GM12878 (cell line): Measurements from ENCODE around the gene NTM. TPM values are rescaled to one million over a fixed set of nuclear protein-coding genes. Genes with fewer than 3 reads are reported as not detected.

Experiments
- ATAC-seq: fragments of 200-7000 bp; cut with Tn5 transposase; 3 replicates; pipeline ENCODE4 v1.9.1; 2020; ENCODE audit warnings: mild to moderate bottlenecking, moderate library complexity
- BruUV-seq: library from RNA; stranded (reverse); fragments of 400-500 nt; replicated peaks from 2 replicates; lab custom pipeline; 2021; lab: Mats Ljungman, UMichigan
- CTCF ChIA-PET: fragments of 300-600 bp; sonication (Branson Sonifier 250); formaldehyde crosslinking; extraction: SDS; loops from one replicate; lab custom pipeline; 2021; ENCODE audit warnings: inconsistent platforms; lab: Yijun Ruan, JAX
- POLR2A ChIA-PET: fragments of 350-600 bp; formaldehyde crosslinking; extraction: SDS; loops from one replicate; lab custom pipeline; 2021; ENCODE audit warnings: inconsistent platforms; lab: Charles Lee
- RAD21 ChIA-PET: fragments of 300-600 bp; sonication (Branson Sonifier 250); formaldehyde crosslinking; loops from one replicate; lab custom pipeline; 2023; ENCODE audit warnings: antibody characterized with exemption; ENCODE audit not compliant: unreplicated experiment; lab: Charles Lee
- SMC1A ChIA-PET: fragments of 300-600 bp; sonication (Branson Sonifier 250); formaldehyde crosslinking; loops from one replicate; lab custom pipeline; 2023; ENCODE audit not compliant: unreplicated experiment, uncharacterized antibody; lab: Charles Lee
- DNase-seq: peaks from one replicate; pipeline ENCODE4 v3.0.0-alpha.2; 2011; ENCODE audit warnings: low read depth, low spot score
- FAIRE-seq: peaks from 3 replicates; lab custom pipeline; 2011; peaks lifted over from hg19 to GRCh38; lab: Jason Lieb, UNC
- H2AFZ ChIP-seq: 2 replicates; pipeline ENCODE4 v1.6.0; 2011; ENCODE audit warnings: low read depth, low read length, control low read depth; ENCODE audit not compliant: control insufficient read depth
- H3K27ac ChIP-seq: 2 replicates; pipeline ENCODE4 v1.5.1; 2011; ENCODE audit warnings: control low read depth; ENCODE audit not compliant: control insufficient read depth, insufficient read depth
- H3K27me3 ChIP-seq, 2 experiments: replicated peaks in 1 of 2; 2 replicates each; pipeline versions ENCODE4 v1.6.0 to v1.6.1; 2011; ENCODE audit warnings: low read length in 1 of 2; ENCODE audit not compliant: control insufficient read depth in 2 of 2, insufficient read depth in 2 of 2
- H3K36me3 ChIP-seq, 2 experiments: 2 replicates each; pipeline ENCODE4 v1.5.1; 2011; ENCODE audit warnings: low read length in 1 of 2; ENCODE audit not compliant: control insufficient read depth in 2 of 2, insufficient read depth in 2 of 2
- H3K4me1 ChIP-seq: 2 replicates; pipeline ENCODE4 v1.6.1; 2011; ENCODE audit warnings: mild to moderate bottlenecking, low read length, moderate library complexity, mixed read lengths; ENCODE audit not compliant: control insufficient read depth, insufficient read depth
- H3K4me2 ChIP-seq: 2 replicates; pipeline ENCODE4 v1.6.0; 2011; ENCODE audit warnings: control low read depth; ENCODE audit not compliant: control insufficient read depth, insufficient read depth
- H3K4me3 ChIP-seq: fragments of 200-600 bp; sonication (generic); 2 replicates; pipeline ENCODE4 v1.5.1; 2016
- H3K79me2 ChIP-seq: 2 replicates; pipeline ENCODE4 v1.6.0; 2011; ENCODE audit warnings: low read length; ENCODE audit not compliant: control insufficient read depth, insufficient read depth
- H3K9ac ChIP-seq: 2 replicates; pipeline ENCODE4 v1.8.0; 2011; ENCODE audit warnings: low read length, control low read depth, mixed read lengths; ENCODE audit not compliant: control insufficient read depth, insufficient read depth
- H3K9me3 ChIP-seq: replicated peaks from 3 replicates; pipeline ENCODE4 v1.5.1; 2011; ENCODE audit warnings: mild to moderate bottlenecking, low read length; ENCODE audit not compliant: control insufficient read depth, insufficient read depth
- H4K20me1 ChIP-seq: 2 replicates; pipeline ENCODE4 v1.6.0; 2011; ENCODE audit not compliant: control insufficient read depth, insufficient read depth
- GABPA ChIP-seq: IDR thresholded peaks from 2 replicates; pipeline ENCODE4 v1.6.1; 2014; ENCODE audit warnings: antibody characterized with exemption, low read depth, mild to moderate bottlenecking, inconsistent platforms
- MTA2 ChIP-seq: fragments of 450-650 bp; IDR thresholded peaks from 2 replicates; pipeline ENCODE4 v1.6.1; 2016; ENCODE audit warnings: low read depth, mild to moderate bottlenecking, moderate library complexity
- NBN ChIP-seq: fragments of 450-650 bp; IDR thresholded peaks from 2 replicates; pipeline ENCODE4 v1.6.1; 2016
- NFYB ChIP-seq: IDR thresholded peaks from 2 replicates; pipeline ENCODE4 v1.6.1; 2011; ENCODE audit warnings: low read depth, mild to moderate bottlenecking, low read length, improper control_type of control experiment, moderate library complexity; ENCODE audit not compliant: insufficient read depth
- POLR2AphosphoS2 ChIP-seq: IDR thresholded peaks from 2 replicates; pipeline ENCODE4 v1.6.1; 2011; ENCODE audit warnings: low read depth, mild to moderate bottlenecking, low read length, improper control_type of control experiment, moderate library complexity
- TCF7 ChIP-seq: IDR thresholded peaks from 2 replicates; pipeline ENCODE4 v1.6.1; 2014; ENCODE audit warnings: antibody characterized with exemption, borderline replicate concordance
- ZNF24 ChIP-seq: fragments of 450-650 bp; IDR thresholded peaks from 2 replicates; pipeline ENCODE4 v1.6.1; 2017; ENCODE audit warnings: antibody characterized with exemption, mild to moderate bottlenecking
- WGBS: methylation state at CpG from one replicate; pipeline ENCODE4 v1.1.6; 2016; ENCODE audit warnings: low lambda C conversion rate; ENCODE audit not compliant: insufficient replicate concordance, insufficient coverage; ENCODE audit errors: missing lambda C conversion rate; 5-methylcytosine and 5-hydroxymethylcytosine counted together
- in situ Hi-C: fragments of 300-500 bp; cut with MboI; formaldehyde crosslinking; loops from 9 replicates; pipeline ENCODE4 v1.14.3; 2018; ENCODE audit warnings: mixed read lengths
- intact Hi-C: fragments of 100-400 bp; cut with micrococcal nuclease; formaldehyde crosslinking; loops from one replicate; pipeline ENCODE4 v1.14.2; 2022; ENCODE audit not compliant: unreplicated experiment
- polyA plus RNA-seq, 11 experiments: library from polyadenylated mRNA; depleted of rRNA in 4 of 11; unstranded in 6 of 11; stranded (reverse) in 5 of 11; fragments of >200 nt; fragmentation: Nextera tagmentation in 4 of 11; fragmentation: Illumina TruSeq in 1 of 11; extraction: Ambion mirVana in 4 of 11; extraction: Trizol in 1 of 11; gene quantifications; 1 replicate in 1 of 11; 2 replicates in 10 of 11; pipeline versions ENCODE4 v1.2.1 to v1.2.3, GENCODE V29; 2011 to 2016; ENCODE audit warnings: inconsistent platforms in 2 of 11, missing spikeins in 2 of 11, low read depth in 1 of 11
- total RNA-seq, 4 experiments: library from RNA; depleted of rRNA in 3 of 4; stranded (reverse); fragments of >200 nt in 3 of 4; fragmentation: Illumina TruSeq in 1 of 4; extraction: Trizol in 1 of 4; gene quantifications; 2 replicates each; pipeline versions ENCODE4 v1.2.1 to v1.2.3, GENCODE V29; 2013 to 2021
- TF ChIP-seq, protein P1 (sequence below): fragments of 450-650 bp; IDR thresholded peaks from 2 replicates; pipeline ENCODE4 v1.6.1; 2017; ENCODE audit warnings: antibody characterized with exemption, mild to moderate bottlenecking, moderate library complexity
- TF ChIP-seq, protein P2 (sequence below): fragments of 450-650 bp; formaldehyde crosslinking; IDR thresholded peaks from 2 replicates; pipeline ENCODE4 v1.5.0; 2022; ENCODE audit warnings: mild to moderate bottlenecking, missing genetic modification characterization
- TF ChIP-seq, protein P3 (sequence below): fragments of 450-650 bp; IDR thresholded peaks from 2 replicates; pipeline ENCODE4 v1.6.1; 2018; ENCODE audit warnings: borderline replicate concordance, mild to moderate bottlenecking; ENCODE audit not compliant: partially characterized antibody

Gene NTM
- total and polyA plus RNA-seq, 10 of the 15 experiments (the other 5 are each of a cell fraction or from before 2014, with no cell fraction given): not detected

DNA sequence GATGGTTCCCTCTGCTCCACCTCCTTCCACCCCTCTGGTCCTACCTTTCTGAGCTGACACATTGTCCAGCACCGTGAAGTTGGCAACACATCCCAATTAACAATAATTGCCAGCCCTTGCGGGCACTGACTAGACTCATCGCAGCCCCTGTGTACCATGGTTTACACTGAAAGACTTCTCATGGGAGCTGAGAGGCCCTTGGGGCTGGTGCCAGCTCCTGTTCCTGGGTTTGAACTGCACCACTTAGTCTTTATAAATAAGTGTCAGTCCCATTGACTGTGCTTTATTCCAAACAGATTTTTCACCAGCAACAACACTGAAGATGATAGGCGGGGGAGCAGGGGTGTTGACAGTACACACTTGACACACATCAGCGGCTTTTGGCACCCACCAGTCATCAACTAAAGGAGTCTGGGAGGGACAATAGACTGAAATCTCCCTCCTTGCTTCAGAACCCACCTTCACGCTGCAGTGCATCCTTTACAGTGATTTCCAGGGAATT is 447.3 kb downstream of the NTM start:
- Histone ChIP-seq H3K9me3 (no peaks in the 10 kb centered on the region), H3K4me3 (no peak overlapping the region), H3K4me2 (no peak overlapping the region), H3K4me1 (no peaks in the 10 kb centered on the region), H4K20me1 (no peaks in the 10 kb centered on the region), H3K9ac (no peak overlapping the region), H2AFZ (no peak overlapping the region), H3K27ac (no peak overlapping the region), H3K79me2 (no peaks in the 10 kb centered on the region), H3K36me3 (no peaks in the 10 kb centered on the region), H3K27me3 (peaks cover 0 to 6% of the 10 kb centered on the region in 2 experiments; a peak in 2 of 4 replicates)
- ChIA-PET CTCF (no interaction called here), RAD21 (no interaction called here), SMC1A (no interaction called here), POLR2A (no interaction called here)
- no peak for TF ChIP-seq ZNF24
- TF ChIP-seq NBN: no peak
- TF ChIP-seq NFYB: no peak
- no peak for TF ChIP-seq POLR2AphosphoS2
- TF ChIP-seq, protein P1, sequence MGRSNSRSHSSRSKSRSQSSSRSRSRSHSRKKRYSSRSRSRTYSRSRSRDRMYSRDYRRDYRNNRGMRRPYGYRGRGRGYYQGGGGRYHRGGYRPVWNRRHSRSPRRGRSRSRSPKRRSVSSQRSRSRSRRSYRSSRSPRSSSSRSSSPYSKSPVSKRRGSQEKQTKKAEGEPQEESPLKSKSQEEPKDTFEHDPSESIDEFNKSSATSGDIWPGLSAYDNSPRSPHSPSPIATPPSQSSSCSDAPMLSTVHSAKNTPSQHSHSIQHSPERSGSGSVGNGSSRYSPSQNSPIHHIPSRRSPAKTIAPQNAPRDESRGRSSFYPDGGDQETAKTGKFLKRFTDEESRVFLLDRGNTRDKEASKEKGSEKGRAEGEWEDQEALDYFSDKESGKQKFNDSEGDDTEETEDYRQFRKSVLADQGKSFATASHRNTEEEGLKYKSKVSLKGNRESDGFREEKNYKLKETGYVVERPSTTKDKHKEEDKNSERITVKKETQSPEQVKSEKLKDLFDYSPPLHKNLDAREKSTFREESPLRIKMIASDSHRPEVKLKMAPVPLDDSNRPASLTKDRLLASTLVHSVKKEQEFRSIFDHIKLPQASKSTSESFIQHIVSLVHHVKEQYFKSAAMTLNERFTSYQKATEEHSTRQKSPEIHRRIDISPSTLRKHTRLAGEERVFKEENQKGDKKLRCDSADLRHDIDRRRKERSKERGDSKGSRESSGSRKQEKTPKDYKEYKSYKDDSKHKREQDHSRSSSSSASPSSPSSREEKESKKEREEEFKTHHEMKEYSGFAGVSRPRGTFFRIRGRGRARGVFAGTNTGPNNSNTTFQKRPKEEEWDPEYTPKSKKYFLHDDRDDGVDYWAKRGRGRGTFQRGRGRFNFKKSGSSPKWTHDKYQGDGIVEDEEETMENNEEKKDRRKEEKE: no peak
- no peak for TF ChIP-seq MTA2
- TF ChIP-seq TCF7: no peak
- TF ChIP-seq, protein P2, sequence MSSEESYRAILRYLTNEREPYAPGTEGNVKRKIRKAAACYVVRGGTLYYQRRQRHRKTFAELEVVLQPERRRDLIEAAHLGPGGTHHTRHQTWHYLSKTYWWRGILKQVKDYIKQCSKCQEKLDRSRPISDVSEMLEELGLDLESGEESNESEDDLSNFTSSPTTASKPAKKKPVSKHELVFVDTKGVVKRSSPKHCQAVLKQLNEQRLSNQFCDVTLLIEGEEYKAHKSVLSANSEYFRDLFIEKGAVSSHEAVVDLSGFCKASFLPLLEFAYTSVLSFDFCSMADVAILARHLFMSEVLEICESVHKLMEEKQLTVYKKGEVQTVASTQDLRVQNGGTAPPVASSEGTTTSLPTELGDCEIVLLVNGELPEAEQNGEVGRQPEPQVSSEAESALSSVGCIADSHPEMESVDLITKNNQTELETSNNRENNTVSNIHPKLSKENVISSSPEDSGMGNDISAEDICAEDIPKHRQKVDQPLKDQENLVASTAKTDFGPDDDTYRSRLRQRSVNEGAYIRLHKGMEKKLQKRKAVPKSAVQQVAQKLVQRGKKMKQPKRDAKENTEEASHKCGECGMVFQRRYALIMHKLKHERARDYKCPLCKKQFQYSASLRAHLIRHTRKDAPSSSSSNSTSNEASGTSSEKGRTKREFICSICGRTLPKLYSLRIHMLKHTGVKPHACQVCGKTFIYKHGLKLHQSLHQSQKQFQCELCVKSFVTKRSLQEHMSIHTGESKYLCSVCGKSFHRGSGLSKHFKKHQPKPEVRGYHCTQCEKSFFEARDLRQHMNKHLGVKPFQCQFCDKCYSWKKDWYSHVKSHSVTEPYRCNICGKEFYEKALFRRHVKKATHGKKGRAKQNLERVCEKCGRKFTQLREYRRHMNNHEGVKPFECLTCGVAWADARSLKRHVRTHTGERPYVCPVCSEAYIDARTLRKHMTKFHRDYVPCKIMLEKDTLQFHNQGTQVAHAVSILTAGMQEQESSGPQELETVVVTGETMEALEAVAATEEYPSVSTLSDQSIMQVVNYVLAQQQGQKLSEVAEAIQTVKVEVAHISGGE (CRISPR knock-in tag): no peak
- TF ChIP-seq, protein P3, sequence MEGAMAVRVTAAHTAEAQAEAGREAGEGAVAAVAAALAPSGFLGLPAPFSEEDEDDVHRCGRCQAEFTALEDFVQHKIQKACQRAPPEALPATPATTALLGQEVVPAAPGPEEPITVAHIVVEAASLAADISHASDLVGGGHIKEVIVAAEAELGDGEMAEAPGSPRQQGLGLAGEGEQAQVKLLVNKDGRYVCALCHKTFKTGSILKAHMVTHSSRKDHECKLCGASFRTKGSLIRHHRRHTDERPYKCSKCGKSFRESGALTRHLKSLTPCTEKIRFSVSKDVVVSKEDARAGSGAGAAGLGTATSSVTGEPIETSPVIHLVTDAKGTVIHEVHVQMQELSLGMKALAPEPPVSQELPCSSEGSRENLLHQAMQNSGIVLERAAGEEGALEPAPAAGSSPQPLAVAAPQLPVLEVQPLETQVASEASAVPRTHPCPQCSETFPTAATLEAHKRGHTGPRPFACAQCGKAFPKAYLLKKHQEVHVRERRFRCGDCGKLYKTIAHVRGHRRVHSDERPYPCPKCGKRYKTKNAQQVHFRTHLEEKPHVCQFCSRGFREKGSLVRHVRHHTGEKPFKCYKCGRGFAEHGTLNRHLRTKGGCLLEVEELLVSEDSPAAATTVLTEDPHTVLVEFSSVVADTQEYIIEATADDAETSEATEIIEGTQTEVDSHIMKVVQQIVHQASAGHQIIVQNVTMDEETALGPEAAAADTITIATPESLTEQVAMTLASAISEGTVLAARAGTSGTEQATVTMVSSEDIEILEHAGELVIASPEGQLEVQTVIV: no peak
- TF ChIP-seq GABPA: no peak
- BruUV-seq: no TSS peak
- no peak for ATAC-seq
- intact Hi-C loops: no loop called here
- in situ Hi-C loops: no loop called here
- WGBS: 55% methylated on average over 6 of the region's 6 CpGs
- no peak for DNase-seq
- FAIRE-seq: no peak
